Psoas muscle (tissue), 8 donors: ENCODE measurements around the gene F7. TPM values are rescaled to one million over a fixed set of nuclear protein-coding genes. Genes with fewer than 3 reads are reported as not detected.

Experiments
- ATAC-seq, 4 donors: fragments of 200-7000 bp; cut with Tn5 transposase; one replicate each; pipeline ENCODE4 v1.9.1; 2020; ENCODE audit warnings: moderate library complexity in 3 of 4, mild to moderate bottlenecking in 2 of 4
- DNase-seq, 2 donors: peaks; one replicate each; pipeline ENCODE4 v3.0.0-alpha.2; 2020
- H3K27ac ChIP-seq: fragments of 200-600 bp; one replicate; pipeline ENCODE4 v1.8.0; 2022
- H3K27me3 ChIP-seq, 3 donors: fragments of 200-600 bp in 1 of 3; one replicate each; pipeline versions ENCODE4 v1.6.1 to v1.8.0; 2013 to 2022; ENCODE audit warnings: low read length in 2 of 3, mild to moderate bottlenecking in 2 of 3, moderate library complexity in 1 of 3; ENCODE audit not compliant: insufficient read depth in 3 of 3
- H3K36me3 ChIP-seq, 2 donors: fragments of 200-600 bp in 1 of 2; one replicate each; pipeline versions ENCODE4 v1.6.1 to v1.8.0; 2013 to 2022; ENCODE audit warnings: low read depth in 1 of 2, mild to moderate bottlenecking in 1 of 2, moderate library complexity in 1 of 2; ENCODE audit not compliant: insufficient read depth in 1 of 2
- H3K4me1 ChIP-seq: fragments of 200-600 bp; one replicate; pipeline ENCODE4 v1.8.0; 2022
- H3K4me3 ChIP-seq: fragments of 200-600 bp; one replicate; pipeline ENCODE4 v1.8.0; 2022; ENCODE audit warnings: mild to moderate bottlenecking
- H3K9me3 ChIP-seq: fragments of 200-600 bp; one replicate; pipeline ENCODE4 v1.8.0; 2022
- WGBS, 3 donors: extraction: QIAGEN DNeasy Blood & Tissue Kit; methylation state at CpG; one replicate each; pipeline versions ENCODE4 v1.1.6 to v1.1.7; 2013; 5-methylcytosine and 5-hydroxymethylcytosine counted together
- intact Hi-C, 2 donors: fragments of 100-400 bp; cut with DNase I; formaldehyde crosslinking; loops; one replicate each; pipeline versions ENCODE4 v1.11.0 to v1.14.2; 2022
- polyA plus RNA-seq, 3 donors: library from polyadenylated mRNA; stranded (reverse); fragments of 200-250 nt; gene quantifications; one replicate each; pipeline ENCODE4 v1.2.3, GENCODE V29; 2013
- total RNA-seq, 4 donors: library from RNA; stranded (reverse); fragmentation: NEBNext Ultra II Directional in 2 of 4; extraction: Animal tissue kit (Norgen Biotek cat#: 25700) in 2 of 4; gene quantifications; one replicate each; pipeline versions ENCODE4 v1.2.1 to v1.2.4, GENCODE V29; 2021 to 2023
- TF ChIP-seq, protein P1 (sequence below): fragments of 200-600 bp; IDR thresholded peaks from one replicate; pipeline ENCODE4 v1.8.0; 2022; ENCODE audit warnings: antibody characterized with exemption
- donor health status: healthy with polysubstance abuse.
- donor health status: DM: no; HTN: no; CAD: no; lungs with moderate emphysema.
- donor health status: Bipolar disorder and iron deficiency.
- donor health status: healthy.
- donor health status: DM: yes; HTN: yes; CAD: no.
- donor health status: DM: no; HTN: no; CAD: no.
- donor health status: DM: no; HTN: no; CAD: no.
- donor health status: DM: yes; HTN: yes; CAD: no.

The F7 gene
- total and polyA plus RNA-seq, 7 donors = 0.08 to 0.20 (median 0.10) TPM; not detected in 4

DNA sequence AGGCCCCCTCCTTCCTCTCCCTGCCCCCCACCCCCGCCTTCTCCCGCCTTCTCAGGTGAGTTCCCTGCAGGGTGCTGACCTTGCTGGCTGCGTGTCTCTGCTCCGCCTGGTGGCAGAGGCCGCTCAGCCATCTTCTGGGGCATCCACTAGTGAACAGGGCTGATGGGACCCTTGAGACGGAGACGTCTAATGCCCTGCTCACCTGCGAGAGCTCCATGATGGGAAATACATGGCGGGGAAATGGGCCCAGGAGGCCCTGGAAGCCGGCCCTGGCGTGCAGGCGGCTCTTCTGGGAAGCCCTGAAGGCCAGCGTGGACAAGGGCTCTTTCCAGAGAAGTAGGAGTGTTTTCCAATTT is 15.2 kb upstream of the F7 start:
- H3K4me3 ChIP-seq = no peak overlapping the region
- ATAC-seq (no peak), DNase-seq (peak in 1 of 2 donors; percentile 15)
- peaks cover 0 to 2% (median 0%) of the 10 kb centered on the region in 3 donors for H3K27me3 ChIP-seq
- peaks cover 0 to 3% of the 10 kb centered on the region in 2 donors for H3K36me3 ChIP-seq
- TF ChIP-seq, protein P1, sequence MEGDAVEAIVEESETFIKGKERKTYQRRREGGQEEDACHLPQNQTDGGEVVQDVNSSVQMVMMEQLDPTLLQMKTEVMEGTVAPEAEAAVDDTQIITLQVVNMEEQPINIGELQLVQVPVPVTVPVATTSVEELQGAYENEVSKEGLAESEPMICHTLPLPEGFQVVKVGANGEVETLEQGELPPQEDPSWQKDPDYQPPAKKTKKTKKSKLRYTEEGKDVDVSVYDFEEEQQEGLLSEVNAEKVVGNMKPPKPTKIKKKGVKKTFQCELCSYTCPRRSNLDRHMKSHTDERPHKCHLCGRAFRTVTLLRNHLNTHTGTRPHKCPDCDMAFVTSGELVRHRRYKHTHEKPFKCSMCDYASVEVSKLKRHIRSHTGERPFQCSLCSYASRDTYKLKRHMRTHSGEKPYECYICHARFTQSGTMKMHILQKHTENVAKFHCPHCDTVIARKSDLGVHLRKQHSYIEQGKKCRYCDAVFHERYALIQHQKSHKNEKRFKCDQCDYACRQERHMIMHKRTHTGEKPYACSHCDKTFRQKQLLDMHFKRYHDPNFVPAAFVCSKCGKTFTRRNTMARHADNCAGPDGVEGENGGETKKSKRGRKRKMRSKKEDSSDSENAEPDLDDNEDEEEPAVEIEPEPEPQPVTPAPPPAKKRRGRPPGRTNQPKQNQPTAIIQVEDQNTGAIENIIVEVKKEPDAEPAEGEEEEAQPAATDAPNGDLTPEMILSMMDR = no peak
- no peaks in the 10 kb centered on the region for H3K9me3 ChIP-seq
- intact Hi-C loops = no loop called here
- H3K27ac ChIP-seq = no peak overlapping the region
- no peaks in the 10 kb centered on the region for H3K4me1 ChIP-seq
- 83 to 92% (median 88%) methylated on average over 13 of the region's 13 CpGs for WGBS, 3 donors

GRCh38 chr13:113090806-113091205 is 14.8 kb upstream of the F7 start:
- TF ChIP-seq, protein P1 = no peak
- Histone ChIP-seq H3K36me3 (peaks cover 0 to 3% of the 10 kb centered on the region in 2 donors), H3K9me3 (no peaks in the 10 kb centered on the region), H3K27me3 (peaks cover 0 to 2% (median 0%) of the 10 kb centered on the region in 3 donors), H3K4me3 (no peak overlapping the region), H3K4me1 (no peaks in the 10 kb centered on the region), H3K27ac (no peak overlapping the region)
- ATAC-seq (no peak), DNase-seq (peak in 1 of 2 donors; percentile 23)
- intact Hi-C loops = no loop called here
- WGBS, 3 donors = 86 to 95% (median 91%) methylated on average over 24 of the region's 24 CpGs

- no peak overlapping the region for H3K27ac ChIP-seq
- no peaks in the 10 kb centered on the region for H3K4me1 ChIP-seq
- TF ChIP-seq, protein P1 = no peak
- H3K9me3 ChIP-seq = no peaks in the 10 kb centered on the region
- peak in 1 of 2 donors; percentile 49 for DNase-seq
- no peak for ATAC-seq
- intact Hi-C loops = no loop called here
- H3K36me3 ChIP-seq = peaks cover 0 to 3% of the 10 kb centered on the region in 2 donors
- H3K4me3 ChIP-seq = no peak overlapping the region
- peaks cover 0 to 5% (median 2%) of the 10 kb centered on the region in 3 donors for H3K27me3 ChIP-seq
- 83 to 91% (median 88%) methylated on average over 30 of the region's 30 CpGs for WGBS, 3 donors
These were observed 14.3 kb upstream of the F7 start for GRCh38 chr13:113091211-113091771.

- 85 to 89% (median 87%) methylated on average over 33 of the region's 33 CpGs for WGBS, 3 donors
- no peaks in the 10 kb centered on the region for H3K4me1 ChIP-seq
- ATAC-seq (no peak), DNase-seq (peak in 1 of 2 donors; percentile 45)
- TF ChIP-seq, protein P1 = no peak
- peaks cover 0 to under 1% of the 10 kb centered on the region in 2 donors for H3K36me3 ChIP-seq
- peaks cover 0 to 11% (median 2%) of the 10 kb centered on the region in 3 donors for H3K27me3 ChIP-seq
- no peak overlapping the region for H3K27ac ChIP-seq
- no peak overlapping the region for H3K4me3 ChIP-seq
- H3K9me3 ChIP-seq = no peaks in the 10 kb centered on the region
- intact Hi-C loops = no loop called here
These were observed 13.5 kb upstream of the F7 start for GRCh38 chr13:113091891-113092775.
